SW 1271 (cell line): ENCODE results near the gene CD300LD.

Source experiments
- DNase-seq, 2 experiments: peaks; one replicate each; lab custom pipeline; 2025; lab: John Stamatoyannopoulos, UW

Gene CD300LD

DNA sequence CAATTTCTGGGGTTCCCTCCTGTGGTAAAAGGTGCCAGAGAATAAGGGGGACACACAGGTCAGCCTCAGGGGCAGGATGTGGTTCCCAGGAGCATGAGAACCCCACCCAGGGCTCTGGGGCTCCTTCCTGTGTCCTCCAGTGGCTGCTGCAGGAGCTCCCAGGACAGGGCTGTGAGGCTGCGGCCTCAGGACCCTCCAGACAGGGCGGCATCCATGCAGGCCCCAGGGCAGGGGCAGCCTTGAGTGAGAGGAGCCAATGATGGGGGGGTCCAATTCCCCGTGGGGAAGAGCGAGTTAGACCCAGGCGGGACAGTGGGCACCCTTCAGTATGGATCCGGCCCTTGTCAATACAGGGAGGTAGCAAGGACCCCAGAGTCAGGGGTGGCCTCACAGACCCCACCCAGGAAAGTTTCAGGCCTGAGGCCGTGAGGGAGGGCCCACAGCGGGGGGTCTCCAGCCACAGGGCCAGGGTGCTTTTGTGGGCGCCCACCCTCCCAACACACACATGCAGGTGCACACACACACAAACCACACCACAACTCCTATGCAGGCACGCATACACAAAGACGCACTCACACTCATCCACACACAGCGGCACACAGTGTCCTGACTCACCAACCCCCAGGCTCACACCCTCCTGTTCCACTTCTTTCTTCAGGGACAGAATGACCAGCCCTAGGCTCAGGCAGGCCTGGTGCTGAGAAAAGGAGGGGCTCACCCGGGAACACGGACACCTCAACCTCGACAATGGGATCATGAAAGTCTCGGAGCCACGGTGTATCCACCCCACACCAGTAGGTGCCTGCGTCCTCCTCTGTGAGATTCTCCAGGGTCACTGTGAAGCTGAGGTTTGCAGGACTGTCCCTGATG is 48.0 kb downstream of the CD300LD start:
- no peak for DNase-seq

DNA sequence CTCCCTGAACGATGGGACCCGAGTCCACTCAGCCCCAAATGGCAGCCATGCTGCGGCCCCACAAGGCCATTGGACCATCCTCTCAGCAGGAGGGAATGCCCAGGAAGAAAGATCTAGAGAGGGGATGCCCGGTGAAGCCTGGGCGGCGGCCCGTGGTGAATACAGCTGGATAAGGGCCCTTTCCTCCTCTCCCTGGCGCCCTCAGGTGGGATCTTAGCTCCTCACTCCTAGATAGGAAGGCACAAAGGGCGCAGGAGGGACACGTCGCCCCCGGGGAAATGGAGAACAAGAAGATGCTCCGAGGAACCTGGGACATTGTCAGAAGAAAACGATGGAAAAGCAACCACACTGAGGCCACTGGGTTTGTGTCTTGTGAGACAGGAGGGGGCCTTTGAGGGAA is 48.7 kb downstream of the CD300LD start:
- no peak for DNase-seq

DNA sequence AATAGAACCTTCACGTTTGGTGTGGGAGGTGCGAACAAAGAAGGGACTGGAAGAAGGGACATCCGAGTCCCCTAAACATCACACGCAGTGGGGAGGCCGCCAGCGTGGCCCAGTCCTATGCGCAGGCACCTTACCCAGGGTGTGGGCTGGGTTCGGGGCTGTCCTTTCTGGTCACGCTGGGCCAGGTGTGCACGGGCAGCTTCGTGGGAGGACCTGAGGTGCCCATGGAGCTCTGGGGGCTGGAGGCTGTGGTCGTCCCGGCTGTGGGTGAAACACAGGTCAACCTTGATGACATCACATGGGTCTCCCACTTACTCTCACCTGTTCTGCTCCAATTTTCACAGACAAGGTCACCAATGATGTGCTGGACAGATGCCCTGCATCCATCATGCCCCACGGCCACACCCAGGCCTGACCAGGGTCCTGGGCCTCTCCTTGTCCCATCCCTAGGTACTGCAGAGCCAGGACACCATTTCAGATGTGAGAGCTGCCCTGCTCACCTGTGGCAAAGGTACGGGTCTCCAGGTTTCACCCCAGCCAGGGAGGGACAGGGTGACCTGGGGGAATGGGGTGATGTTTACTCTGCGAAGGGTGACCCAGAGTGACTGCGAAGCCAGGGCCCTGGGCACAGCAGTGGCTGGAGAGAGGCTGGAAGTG is 49.2 kb downstream of the CD300LD start:
- no peak for DNase-seq

DNA sequence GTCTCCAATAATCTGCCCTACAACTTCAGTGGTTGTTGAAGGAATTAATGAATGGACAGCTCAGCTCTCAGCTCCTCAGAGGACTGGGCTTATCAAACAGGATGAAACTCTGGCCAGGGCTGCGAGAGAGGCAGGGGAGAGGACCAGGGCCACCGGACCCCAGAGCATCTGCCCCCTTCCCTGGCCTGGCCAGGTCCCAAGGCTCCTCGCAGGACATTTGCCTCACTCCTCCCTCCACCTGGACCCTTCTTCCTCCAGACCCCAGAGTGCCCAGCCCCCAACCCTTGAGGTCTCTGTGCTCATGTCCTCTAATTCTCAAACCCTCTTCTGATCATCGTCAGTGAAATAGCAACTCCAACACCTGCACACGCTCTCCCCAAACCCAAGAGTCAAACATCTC is 49.9 kb downstream of the CD300LD start:
- no peak for DNase-seq

DNA sequence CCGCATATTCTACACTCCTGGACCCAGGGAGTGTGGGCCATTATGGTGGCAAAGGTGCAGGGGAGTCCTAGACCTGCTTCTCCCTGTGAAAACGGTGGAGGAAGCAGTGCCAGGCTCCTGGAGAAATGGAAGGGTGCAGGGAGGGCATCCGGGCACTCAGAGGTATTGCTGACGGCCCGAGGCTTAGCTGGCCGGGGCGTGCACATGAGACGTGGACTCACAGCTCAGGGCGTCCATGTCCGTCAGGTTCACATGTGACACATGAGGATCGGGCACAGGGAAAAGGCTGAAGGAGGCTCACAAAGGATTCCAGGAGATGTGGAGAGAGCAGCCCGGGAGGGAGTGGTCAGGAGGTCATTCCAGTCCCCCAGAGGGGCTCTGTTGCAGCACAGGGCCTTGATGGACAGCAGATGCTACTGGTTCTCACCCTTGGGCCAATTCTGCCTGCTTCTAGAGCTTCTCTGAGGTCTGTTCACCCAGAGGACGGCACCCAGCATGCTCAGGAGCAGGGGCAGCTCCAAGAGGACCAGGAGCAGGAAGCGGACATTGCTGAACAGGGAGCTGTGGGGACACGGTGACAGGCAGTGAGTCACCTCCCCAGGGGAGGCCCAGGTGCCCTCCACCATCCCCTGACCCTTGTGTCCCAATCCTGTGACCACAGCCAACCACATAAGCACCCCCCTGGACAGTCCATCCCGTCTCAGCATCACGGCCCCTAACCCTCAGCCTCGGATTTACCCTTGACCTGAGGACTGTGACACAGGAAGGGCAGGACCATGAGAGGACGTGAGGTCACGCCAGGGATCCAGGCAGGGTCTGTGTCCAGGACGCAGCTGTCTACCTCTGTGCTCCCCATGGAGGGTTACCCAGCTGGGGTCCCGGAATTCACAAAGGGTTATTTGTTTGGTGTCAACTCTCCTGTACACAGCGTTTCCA is 50.6 kb downstream of the CD300LD start:
- DNase-seq: no peak

DNA sequence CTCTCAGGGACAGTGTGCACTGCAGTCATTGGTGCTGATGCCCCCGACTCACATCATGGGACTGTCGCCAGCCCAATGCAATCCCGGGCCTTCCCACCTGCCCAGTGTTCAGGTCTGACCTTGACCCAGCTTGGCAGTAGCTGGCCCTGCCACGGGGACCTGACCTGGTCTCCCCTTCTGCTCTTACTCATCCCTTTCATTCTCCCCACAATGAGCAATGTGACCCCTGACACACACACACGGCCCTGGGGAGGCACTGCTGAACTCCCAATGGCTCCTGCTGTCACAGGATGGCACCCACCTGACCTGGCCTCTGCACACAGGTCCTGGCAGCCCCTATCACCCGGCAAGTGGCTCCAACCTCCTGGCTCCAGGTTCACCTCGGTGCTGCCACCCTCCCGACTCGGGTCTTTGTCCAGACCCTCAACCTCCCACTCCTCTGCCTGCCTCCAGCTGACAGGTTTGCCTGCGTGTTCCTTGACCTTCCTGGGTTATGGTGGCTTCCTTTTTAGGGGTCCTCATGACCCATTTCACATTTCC is 52.7 kb downstream of the CD300LD start:
- no peak for DNase-seq

DNA sequence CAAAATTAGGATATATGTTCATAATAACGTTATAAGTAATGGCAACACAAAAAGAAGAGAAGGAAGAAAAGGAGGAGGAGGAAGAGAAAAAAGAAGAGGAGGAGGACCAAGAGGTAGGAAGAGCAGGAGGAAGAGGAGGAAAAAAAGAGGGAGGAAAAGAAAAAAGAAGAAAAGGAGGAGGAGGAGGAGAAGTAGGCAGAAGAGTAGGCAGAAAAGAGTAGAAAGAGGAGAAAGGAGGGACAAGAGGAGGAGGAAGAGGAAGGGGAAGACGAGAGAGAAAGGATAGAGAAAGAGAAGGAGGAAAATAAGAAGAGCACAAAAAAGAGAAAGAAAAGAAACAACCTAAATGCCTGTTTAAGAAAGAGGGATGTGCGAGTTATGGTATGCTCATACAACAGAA is 55.2 kb downstream of the CD300LD start:
- no peak for DNase-seq

DNA sequence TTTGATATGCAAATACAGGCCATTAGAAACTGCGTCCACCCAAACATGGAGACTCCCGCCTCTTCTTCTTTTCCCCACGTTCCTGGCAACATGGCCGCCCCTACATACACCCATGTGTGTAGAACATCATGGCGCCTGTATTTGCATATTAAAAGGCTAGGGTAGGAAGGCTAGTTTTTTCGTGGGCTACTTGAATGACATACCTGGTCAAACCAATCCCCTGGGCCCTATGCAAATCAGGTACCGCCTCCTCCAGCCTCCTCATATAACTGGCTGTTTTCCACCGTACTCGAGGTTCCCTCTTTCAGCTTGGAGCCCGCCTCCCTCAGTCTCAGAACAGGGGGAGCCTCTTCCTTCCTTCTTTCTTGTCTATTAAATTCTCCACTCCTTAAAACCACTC is 60.0 kb downstream of the CD300LD start:
- no peak for DNase-seq

DNA sequence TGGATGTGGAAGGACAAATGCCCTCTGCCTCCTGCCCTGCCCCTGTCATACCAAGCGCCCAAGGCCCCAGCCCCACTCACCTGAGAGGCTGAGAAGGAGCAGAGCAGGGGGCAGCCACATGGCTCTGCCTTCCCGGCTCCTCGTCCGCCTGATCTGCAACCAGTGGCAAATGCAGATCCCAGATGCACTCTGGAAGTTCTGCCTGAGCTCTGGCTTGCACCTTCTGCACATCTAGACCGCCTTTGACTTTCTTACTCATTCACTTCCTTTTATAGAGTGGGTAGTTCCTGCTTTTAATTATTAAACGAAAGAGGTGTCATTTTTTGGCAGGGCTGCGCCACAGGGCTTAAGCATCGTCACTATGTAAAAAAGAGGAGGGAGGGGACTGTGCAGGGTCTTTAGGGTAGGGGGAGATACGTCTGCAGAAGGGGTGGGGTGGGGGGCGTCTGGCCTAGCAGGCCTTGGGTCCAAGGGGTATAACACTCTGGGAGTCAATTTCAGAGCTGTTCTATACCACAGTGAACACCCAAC is 60.8 kb downstream of the CD300LD start, which contains the start of gene CD300LB:
Gene CD300LB, minus strand, starts transcription at position 245 of the 531 bp plus-strand sequence. Its CDS starts 125 bp downstream, at position 120.
- DNase-seq: no peak

DNA sequence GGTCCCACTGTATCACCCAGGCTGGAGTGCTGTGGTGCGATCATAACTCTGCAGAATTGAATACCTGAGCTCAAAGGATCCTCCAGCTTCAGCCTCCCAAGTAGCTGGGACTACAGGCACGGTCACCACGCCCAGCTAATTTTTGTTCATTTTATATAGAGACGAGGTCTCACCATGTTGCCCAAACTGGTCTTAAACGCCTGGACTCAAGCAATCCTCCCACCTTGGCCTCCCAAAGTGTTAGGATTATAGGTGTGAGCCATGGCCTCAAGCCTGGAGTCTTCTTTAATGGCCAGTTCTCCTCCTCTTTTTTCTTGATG is 61.3 kb downstream of the CD300LD start:
- no peak for DNase-seq
